GM18873 (cell line): ENCODE data around the gene LONP2.

Experiments
- ATAC-seq: cut with Tn5 transposase; IDR thresholded peaks from one replicate; pipeline ENCODE4 v1.9.1; 2021; ENCODE audit warnings: mild to moderate bottlenecking, moderate library complexity, moderate number of reproducible peaks; ENCODE audit not compliant: unreplicated experiment, low FRiP score

The LONP2 gene, protein sequence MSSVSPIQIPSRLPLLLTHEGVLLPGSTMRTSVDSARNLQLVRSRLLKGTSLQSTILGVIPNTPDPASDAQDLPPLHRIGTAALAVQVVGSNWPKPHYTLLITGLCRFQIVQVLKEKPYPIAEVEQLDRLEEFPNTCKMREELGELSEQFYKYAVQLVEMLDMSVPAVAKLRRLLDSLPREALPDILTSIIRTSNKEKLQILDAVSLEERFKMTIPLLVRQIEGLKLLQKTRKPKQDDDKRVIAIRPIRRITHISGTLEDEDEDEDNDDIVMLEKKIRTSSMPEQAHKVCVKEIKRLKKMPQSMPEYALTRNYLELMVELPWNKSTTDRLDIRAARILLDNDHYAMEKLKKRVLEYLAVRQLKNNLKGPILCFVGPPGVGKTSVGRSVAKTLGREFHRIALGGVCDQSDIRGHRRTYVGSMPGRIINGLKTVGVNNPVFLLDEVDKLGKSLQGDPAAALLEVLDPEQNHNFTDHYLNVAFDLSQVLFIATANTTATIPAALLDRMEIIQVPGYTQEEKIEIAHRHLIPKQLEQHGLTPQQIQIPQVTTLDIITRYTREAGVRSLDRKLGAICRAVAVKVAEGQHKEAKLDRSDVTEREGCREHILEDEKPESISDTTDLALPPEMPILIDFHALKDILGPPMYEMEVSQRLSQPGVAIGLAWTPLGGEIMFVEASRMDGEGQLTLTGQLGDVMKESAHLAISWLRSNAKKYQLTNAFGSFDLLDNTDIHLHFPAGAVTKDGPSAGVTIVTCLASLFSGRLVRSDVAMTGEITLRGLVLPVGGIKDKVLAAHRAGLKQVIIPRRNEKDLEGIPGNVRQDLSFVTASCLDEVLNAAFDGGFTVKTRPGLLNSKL

GRCh38 chr16:48244080-48244862 is at the start of gene LONP2:
Gene LONP2 (plus strand): TSS chr16:48244300. CDS start chr16:48244389, 89 bp downstream.
- ATAC-seq = peak; percentile 91

DNA sequence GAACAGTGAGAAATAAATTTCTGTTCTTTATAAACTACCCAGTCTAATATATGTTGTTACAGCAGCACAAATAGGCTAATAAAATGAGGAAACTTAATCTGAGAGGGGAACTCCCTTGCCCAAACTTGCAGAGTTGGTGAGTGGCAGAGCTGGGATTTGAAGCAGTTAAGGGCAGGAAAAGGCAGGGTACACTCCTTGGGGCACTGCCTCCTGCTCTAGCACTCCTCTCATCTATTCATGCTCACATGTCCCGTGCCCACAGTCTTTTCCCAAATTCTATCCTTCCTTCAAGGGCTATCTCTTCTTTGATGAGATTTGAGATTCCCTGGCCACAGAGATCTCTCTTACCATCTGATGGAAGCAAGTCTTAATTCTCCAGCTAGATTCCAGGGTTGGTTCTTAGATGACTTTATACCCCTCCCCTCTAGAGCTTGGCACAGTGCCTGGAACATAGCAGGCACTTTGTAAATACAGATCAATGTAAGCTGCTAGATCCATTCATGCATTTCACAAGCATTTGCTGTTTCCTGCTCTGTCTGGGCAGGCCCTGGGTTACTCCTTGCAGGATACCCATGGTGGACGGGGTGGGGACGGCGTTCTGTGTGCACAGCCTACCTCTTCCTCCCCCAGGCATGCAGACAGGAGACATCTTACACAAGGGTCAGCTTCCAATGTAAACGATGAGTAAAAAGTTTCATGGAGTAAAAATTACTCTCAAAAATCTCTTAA is 49.1 kb upstream of the LONP2 start:
- no peak for ATAC-seq

- ATAC-seq = no peak
These were observed 46.8 kb upstream of the LONP2 start for GRCh38 chr16:48197294-48197693.

GRCh38 chr16:48201515-48202201 is 42.4 kb upstream of the LONP2 start:
- ATAC-seq = no peak

GRCh38 chr16:48203974-48204824 is 39.9 kb upstream of the LONP2 start:
- no peak for ATAC-seq

DNA sequence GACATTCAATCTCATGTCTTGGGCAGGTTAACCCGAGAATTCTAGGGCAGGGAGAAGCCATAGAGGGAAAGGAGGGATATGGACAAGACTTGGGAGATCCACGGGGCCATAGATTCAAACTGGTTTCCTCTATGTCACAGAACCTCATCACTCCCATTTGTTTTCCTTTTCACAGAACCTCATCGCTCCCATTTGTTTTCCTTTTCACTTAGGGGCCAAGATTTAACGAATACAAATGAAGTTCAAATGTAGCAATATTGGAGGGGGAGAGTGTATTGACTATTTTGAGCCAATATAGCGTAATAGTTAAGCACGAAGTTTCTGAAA is 39.3 kb upstream of the LONP2 start:
- no peak for ATAC-seq

- ATAC-seq = no peak
These were observed 37.4 kb upstream of the LONP2 start for GRCh38 chr16:48206594-48207242.

DNA sequence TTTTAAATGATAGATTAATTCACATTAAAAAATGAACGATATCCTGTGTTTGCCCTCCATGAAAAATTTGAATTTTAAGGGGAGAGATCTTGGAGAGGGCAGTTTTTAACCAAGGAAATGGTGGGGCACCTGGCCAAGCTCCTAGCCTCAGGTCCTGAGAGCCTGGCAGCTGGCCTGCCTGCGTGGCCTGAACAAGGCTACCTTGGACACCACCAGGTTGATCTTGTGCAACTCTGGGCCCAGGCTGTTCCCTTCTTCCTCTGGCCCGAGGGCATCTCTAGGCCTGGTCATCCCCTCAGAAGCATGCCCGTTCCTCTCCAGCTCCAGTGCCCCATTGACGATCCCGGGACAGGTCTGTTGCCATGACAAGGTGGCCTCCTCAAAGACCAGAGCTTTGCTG is 33.4 kb upstream of the LONP2 start:
- no peak for ATAC-seq

GRCh38 chr16:48212033-48212432 is 32.1 kb upstream of the LONP2 start:
- ATAC-seq = no peak

DNA sequence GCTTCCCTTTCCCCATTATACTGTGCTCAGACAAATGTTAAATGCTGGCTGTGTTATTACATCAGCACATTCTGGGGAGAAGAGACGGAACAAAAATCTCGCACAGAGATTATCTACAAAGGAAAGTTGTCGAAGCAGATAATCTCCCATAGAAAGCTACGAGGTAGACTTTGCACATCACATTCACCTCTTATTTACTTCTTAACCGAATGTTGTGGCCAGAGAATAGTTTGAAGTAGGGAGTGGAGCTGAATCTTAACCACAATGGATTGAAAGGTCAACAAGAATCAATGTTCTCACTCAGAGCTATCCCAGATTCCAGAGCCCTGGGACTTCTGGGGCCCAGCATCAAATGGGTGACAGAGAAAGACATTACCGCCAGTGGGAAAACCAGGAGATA is 28.4 kb upstream of the LONP2 start:
- ATAC-seq = no peak

DNA sequence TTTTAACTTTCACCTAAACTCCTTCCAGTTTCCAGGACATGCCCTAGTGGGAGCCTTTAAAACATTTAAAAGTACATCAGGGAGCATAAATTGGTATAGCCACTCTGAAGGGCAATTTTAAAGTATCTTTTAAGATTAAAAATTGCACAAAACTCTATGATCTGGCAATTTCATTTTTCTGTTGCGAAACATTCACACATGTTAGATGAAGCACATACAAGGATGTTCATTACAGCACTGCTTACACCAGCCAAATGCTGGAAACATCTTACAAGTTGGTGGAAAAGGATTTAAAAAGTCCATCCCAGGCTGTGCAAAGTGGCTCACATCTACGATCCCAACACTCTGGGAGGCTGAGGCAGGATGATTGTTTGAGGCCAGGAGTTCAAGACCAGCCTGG is 26.4 kb upstream of the LONP2 start:
- ATAC-seq = no peak

GRCh38 chr16:48218473-48218872 is 25.6 kb upstream of the LONP2 start:
- ATAC-seq = no peak

DNA sequence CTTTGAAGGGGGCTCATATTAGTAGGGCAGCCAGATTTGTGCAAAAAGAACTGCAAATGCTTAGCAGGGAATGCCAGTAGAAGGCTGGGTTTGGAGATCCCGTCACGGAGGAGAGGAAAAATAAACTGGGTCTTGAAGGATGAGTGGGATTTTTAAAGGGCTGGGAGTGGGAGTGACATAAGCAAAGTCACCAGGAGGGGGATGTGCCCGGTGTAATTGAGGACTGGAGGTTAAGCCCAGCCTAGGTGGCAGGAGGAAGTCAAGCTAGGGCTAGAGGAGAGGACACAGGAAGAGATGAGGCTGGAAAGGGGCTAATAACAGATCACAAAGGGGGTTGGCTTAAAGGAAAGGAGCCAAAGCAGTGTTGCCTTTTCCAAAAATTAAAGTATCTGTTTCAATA is 23.2 kb upstream of the LONP2 start:
- no peak for ATAC-seq

DNA sequence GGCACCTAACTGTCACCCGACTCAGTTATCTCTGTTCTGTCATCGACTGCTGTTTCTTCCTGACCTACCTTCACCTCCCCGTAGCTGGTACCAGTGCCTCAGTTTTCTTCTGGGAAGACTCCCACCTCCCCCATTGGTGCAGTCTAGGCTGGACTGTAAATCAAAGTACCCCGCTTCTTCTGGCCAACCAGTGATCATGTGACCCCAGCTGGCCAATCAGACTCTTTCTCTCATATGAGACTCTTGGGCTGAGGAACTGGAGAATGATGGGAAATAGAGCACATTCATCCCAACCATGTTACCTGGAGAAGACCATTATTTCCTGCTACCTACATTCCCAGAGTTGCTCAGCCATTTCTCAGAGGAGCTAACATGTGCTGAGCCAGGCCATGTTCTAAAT is 20.6 kb upstream of the LONP2 start:
- ATAC-seq = no peak

DNA sequence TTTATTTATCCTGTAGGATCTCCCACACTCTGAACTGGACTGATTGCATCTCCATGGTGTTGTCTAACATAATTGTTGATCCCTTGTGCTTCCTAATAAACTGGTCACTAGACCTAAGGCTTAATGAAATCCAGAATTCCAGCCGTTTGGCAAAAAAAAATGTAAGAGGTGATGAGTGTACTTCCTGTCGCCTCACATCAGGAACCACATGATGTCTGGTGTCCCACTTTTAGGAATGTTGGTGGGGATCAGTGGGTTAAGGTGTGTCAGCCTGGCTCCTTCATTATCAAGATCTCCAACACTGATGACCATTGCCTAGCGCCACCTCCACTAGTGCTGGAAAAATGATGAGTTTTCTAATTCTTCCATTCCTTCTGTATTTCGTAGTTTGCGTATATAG is 18.6 kb upstream of the LONP2 start:
- no peak for ATAC-seq

DNA sequence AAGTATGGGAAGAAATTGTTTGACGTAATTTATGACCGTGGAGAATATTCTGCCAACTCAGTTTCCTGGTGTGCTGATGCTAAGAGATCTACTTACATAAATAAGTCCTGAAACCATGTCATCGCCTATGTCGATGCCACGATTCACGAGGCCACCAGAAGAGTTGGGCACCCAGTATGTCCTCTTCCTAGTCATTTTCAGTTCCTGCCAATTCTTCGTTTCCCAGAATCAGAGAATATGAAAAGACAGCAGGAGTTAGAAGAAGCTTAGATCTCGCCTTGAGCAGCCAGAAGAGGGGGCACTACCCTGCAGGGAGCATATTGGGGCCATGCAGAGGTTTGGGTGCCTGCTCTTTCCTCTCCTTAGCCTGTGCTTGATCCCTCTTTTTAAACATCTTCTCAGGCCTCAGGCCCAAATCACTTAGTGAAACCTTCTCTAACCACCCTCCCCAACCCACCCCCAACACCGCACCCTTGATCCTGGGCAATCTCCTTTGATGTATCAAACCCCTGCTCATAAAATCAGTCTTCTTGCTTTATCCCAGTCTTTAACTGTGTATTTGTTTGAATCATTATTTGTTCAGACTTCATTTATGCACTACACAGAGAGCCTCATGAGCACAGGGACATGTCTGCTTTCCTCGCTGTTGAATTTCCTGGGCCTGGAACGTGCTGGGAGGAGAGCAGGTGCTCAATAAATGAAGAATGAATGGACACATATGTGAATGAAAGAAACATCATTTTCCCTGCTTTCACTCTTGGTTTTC is 12.2 kb upstream of the LONP2 start:
- ATAC-seq = no peak

- no peak for ATAC-seq
These were observed 11.5 kb upstream of the LONP2 start for GRCh38 chr16:48232493-48233040.
